Keratinocyte (primary cell): ENCODE results near the gene HSF2. TPM values are rescaled to one million over a fixed set of nuclear protein-coding genes. Genes with fewer than 3 reads are reported as not detected.

ENCODE experiments used
- DNase-seq: peaks from one replicate; pipeline ENCODE4 v3.0.0-alpha.2; 2011; ENCODE audit warnings: low read depth, missing footprints, low spot score
- FAIRE-seq: peaks from 2 replicates; lab custom pipeline; 2011; peaks lifted over from hg19 to GRCh38; lab: Jason Lieb, UNC
- H2AFZ ChIP-seq: 2 replicates; pipeline ENCODE4 v1.6.0; 2012; ENCODE audit warnings: low read length, control low read depth, inconsistent platforms; ENCODE audit not compliant: control insufficient read depth
- H3K27ac ChIP-seq: 2 replicates; pipeline ENCODE4 v1.5.1; 2011; ENCODE audit warnings: low read length; ENCODE audit not compliant: control insufficient read depth, insufficient read depth
- H3K27me3 ChIP-seq: 3 replicates; pipeline ENCODE4 v1.6.0; 2011; ENCODE audit warnings: low read length; ENCODE audit not compliant: control insufficient read depth, insufficient read depth; ENCODE audit errors: extremely low read depth
- H3K36me3 ChIP-seq, 2 experiments: 2 replicates in 1 of 2; 3 replicates in 1 of 2; pipeline ENCODE4 v1.5.1; 2011; ENCODE audit warnings: low read length in 2 of 2, mild to moderate bottlenecking in 1 of 2; ENCODE audit not compliant: control insufficient read depth in 2 of 2, insufficient read depth in 2 of 2; ENCODE audit errors: extremely low read depth in 1 of 2
- H3K4me1 ChIP-seq: 3 replicates; pipeline ENCODE4 v1.5.1; 2011; ENCODE audit warnings: low read length; ENCODE audit not compliant: control insufficient read depth, insufficient read depth; ENCODE audit errors: extremely low read depth
- H3K4me2 ChIP-seq: 3 replicates; pipeline ENCODE4 v1.6.0; 2011; ENCODE audit warnings: low read depth, low read length; ENCODE audit not compliant: control insufficient read depth, insufficient read depth; ENCODE audit errors: extremely low read depth
- H3K4me3 ChIP-seq, 3 experiments: fragments of 200-600 bp in 1 of 3; sonication (generic) in 1 of 3; 2 replicates in 2 of 3; 3 replicates in 1 of 3; pipeline ENCODE4 v1.5.1; 2011 to 2016; ENCODE audit warnings: low read length in 3 of 3, mild to moderate bottlenecking in 3 of 3, control low read depth in 2 of 3, inconsistent platforms in 1 of 3, low read depth in 1 of 3, mixed read lengths in 1 of 3, mixed run types in 1 of 3, moderate library complexity in 1 of 3; ENCODE audit not compliant: control insufficient read depth in 2 of 3, insufficient read depth in 2 of 3; ENCODE audit errors: extremely low read depth in 1 of 3
- H3K79me2 ChIP-seq: 2 replicates; pipeline ENCODE4 v1.6.0; 2012; ENCODE audit warnings: low read length; ENCODE audit not compliant: control insufficient read depth, insufficient read depth
- H3K9ac ChIP-seq: 3 replicates; pipeline ENCODE4 v1.6.0; 2011; ENCODE audit warnings: low read length; ENCODE audit not compliant: control insufficient read depth, insufficient read depth; ENCODE audit errors: extremely low read depth
- H3K9me1 ChIP-seq: 3 replicates; pipeline ENCODE4 v1.6.0; 2011; ENCODE audit warnings: low read length; ENCODE audit not compliant: control insufficient read depth, insufficient read depth; ENCODE audit errors: extremely low read depth
- H3K9me3 ChIP-seq: 2 replicates; pipeline ENCODE4 v1.5.1; 2012; ENCODE audit warnings: low read depth, low read length; ENCODE audit not compliant: control insufficient read depth
- H4K20me1 ChIP-seq: 3 replicates; pipeline ENCODE4 v1.6.0; 2011; ENCODE audit warnings: low read length; ENCODE audit not compliant: control insufficient read depth, insufficient read depth; ENCODE audit errors: extremely low read depth
- EZH2 ChIP-seq: IDR thresholded peaks from one replicate; pipeline ENCODE4 v1.6.1; 2012; ENCODE audit warnings: inconsistent platforms, mild to moderate bottlenecking, low read length, moderate library complexity
- dilution Hi-C: fragments of 300-500 bp; cut with MboI; formaldehyde crosslinking; loops from one replicate; pipeline ENCODE4 v1.7.0; 2020; ENCODE audit warnings: low sequenced_read_pairs; ENCODE audit not compliant: extremely low pct_ligation_motif_present
- polyA plus RNA-seq, 5 experiments: library from polyadenylated mRNA; depleted of rRNA in 3 of 5; stranded (reverse) in 3 of 5; stranded (forward) in 1 of 5; unstranded in 1 of 5; fragments of >200 nt; gene quantifications; 1 replicate in 1 of 5; 2 replicates in 3 of 5; 3 replicates in 1 of 5; pipeline versions ENCODE4 v1.2.1 to v1.2.3, GENCODE V29; 2011 to 2012; ENCODE audit warnings: missing spikeins in 2 of 5, low read depth in 1 of 5, low replicate concordance in 1 of 5
- TF ChIP-seq, protein P1 (sequence below), 3 experiments: IDR thresholded peaks in 1 of 3; conservative IDR thresholded peaks in 1 of 3; optimal IDR thresholded peaks in 1 of 3; 2 replicates in 2 of 3; 3 replicates in 1 of 3; pipeline versions ENCODE3 to v1.5.1; 2011; ENCODE audit warnings: low read length in 3 of 3, mild to moderate bottlenecking in 3 of 3, moderate library complexity in 2 of 3, control low read depth in 1 of 3, inconsistent platforms in 1 of 3; ENCODE audit not compliant: insufficient read depth in 2 of 3; ENCODE audit errors: extremely low read depth in 1 of 3

HSF2 gene
- polyA plus RNA-seq, 1 donor (not counting 4 experiments of a cell fraction or from before 2014, with no cell fraction given) = 22.5 TPM

DNA sequence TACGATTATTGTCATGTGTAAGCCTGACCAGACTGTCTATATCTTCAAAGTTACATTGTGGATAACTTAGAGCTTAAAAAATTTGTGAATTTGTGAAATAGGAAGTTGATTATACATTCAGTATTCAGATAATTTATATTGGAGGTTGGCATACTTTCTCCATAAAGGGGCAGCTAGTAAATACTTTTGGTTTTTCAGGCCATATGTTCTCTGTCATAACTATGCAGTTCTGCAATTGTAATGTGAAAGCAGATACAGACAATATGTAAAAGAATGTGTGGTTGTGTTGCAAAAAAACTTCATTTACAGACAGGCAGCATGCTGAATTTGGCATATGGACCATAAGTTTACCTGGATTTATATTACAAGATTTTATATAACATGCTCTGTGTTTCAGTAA, 29.3 kb downstream of the HSF2 start:
- TF ChIP-seq, protein P1, sequence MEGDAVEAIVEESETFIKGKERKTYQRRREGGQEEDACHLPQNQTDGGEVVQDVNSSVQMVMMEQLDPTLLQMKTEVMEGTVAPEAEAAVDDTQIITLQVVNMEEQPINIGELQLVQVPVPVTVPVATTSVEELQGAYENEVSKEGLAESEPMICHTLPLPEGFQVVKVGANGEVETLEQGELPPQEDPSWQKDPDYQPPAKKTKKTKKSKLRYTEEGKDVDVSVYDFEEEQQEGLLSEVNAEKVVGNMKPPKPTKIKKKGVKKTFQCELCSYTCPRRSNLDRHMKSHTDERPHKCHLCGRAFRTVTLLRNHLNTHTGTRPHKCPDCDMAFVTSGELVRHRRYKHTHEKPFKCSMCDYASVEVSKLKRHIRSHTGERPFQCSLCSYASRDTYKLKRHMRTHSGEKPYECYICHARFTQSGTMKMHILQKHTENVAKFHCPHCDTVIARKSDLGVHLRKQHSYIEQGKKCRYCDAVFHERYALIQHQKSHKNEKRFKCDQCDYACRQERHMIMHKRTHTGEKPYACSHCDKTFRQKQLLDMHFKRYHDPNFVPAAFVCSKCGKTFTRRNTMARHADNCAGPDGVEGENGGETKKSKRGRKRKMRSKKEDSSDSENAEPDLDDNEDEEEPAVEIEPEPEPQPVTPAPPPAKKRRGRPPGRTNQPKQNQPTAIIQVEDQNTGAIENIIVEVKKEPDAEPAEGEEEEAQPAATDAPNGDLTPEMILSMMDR (optimal IDR thresholded peaks at IDR 0.05 in 1 of 3, IDR thresholded peaks at IDR 0.05 in 1 of 3, conservative IDR thresholded peaks at IDR 0.05 in 1 of 3; ENCODE audit: extremely low read depth in 1 of 3, insufficient read depth in 2 of 3, low read length in 3 of 3) = no peak
- no peak for TF ChIP-seq EZH2
- DNase-seq (no peak), FAIRE-seq (no peak)
- no peak overlapping the region for H2AFZ ChIP-seq
- H3K79me2 ChIP-seq = no peaks in the 10 kb centered on the region
- H3K9ac ChIP-seq = no peak overlapping the region
- H3K27ac ChIP-seq = no peak overlapping the region
- dilution Hi-C loops = no loop called here
- no peak overlapping the region for H3K4me2 ChIP-seq
- H3K4me1 ChIP-seq = no peaks in the 10 kb centered on the region
- no peaks in the 10 kb centered on the region for H3K27me3 ChIP-seq
- H4K20me1 ChIP-seq = no peaks in the 10 kb centered on the region
- H3K36me3 ChIP-seq = peaks cover 0 to 1% of the 10 kb centered on the region in 2 experiments
- no peak overlapping the region for H3K4me3 ChIP-seq
- no peaks in the 10 kb centered on the region for H3K9me1 ChIP-seq
- no peaks in the 10 kb centered on the region for H3K9me3 ChIP-seq

DNA sequence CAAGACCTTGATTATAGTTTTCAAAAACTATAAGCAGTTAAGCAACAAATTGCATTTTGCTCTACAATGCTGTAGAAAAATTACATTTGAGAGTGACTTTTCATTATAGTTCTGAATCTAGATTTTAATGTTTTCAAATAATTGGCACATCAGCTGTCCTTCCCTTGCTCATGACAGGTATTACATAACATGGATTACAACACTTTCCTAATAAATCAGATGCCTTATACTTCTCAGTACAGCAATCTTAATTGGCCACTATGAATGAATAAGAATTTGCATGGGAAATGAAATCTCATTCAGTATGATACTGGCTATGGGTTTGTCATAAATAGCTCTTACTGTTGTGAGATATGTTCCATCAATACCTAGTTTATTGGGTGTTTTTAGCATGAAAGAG, 29.9 kb downstream of the HSF2 start:
- FAIRE-seq (no peak), DNase-seq (no peak)
- Histone ChIP-seq H3K27ac (no peak overlapping the region), H3K27me3 (no peaks in the 10 kb centered on the region), H4K20me1 (no peaks in the 10 kb centered on the region), H2AFZ (no peak overlapping the region), H3K4me2 (no peak overlapping the region), H3K4me1 (no peaks in the 10 kb centered on the region), H3K9me1 (no peaks in the 10 kb centered on the region), H3K36me3 (peaks cover 0 to 1% of the 10 kb centered on the region in 2 experiments), H3K9me3 (no peaks in the 10 kb centered on the region), H3K4me3 (no peak overlapping the region), H3K9ac (no peak overlapping the region), H3K79me2 (no peaks in the 10 kb centered on the region)
- no peak for TF ChIP-seq EZH2
- TF ChIP-seq, protein P1 (optimal IDR thresholded peaks at IDR 0.05 in 1 of 3, IDR thresholded peaks at IDR 0.05 in 1 of 3, conservative IDR thresholded peaks at IDR 0.05 in 1 of 3; ENCODE audit: extremely low read depth in 1 of 3, insufficient read depth in 2 of 3, low read length in 3 of 3) = no peak
- dilution Hi-C loops = no loop called here
